Calu3 (cell line): ENCODE results near the gene STK11. TPM values are rescaled to one million over a fixed set of nuclear protein-coding genes. Genes with fewer than 3 reads are reported as not detected.

Experiments
- BruUV-seq: library from RNA; stranded (reverse); fragments of 400-500 nt; replicated peaks from 2 replicates; lab custom pipeline; 2021; lab: Mats Ljungman, UMichigan
- CTCF ChIA-PET: fragments of 300-600 bp; sonication (Branson Sonifier 250); formaldehyde crosslinking; loops from one replicate; lab custom pipeline; 2022; ENCODE audit warnings: antibody characterized with exemption; lab: Charles Lee
- DNase-seq: peaks from one replicate; pipeline ENCODE4 v3.0.0; 2022
- H3K27ac Mint-ChIP-seq: one replicate; pipeline ENCODE4 v1.8.0; 2022; ENCODE audit warnings: mixed read lengths; ENCODE audit not compliant: unreplicated experiment
- H3K27me3 Mint-ChIP-seq: one replicate; pipeline ENCODE4 v1.8.0; 2022; ENCODE audit warnings: mixed read lengths; ENCODE audit not compliant: unreplicated experiment
- H3K36me3 Mint-ChIP-seq: one replicate; pipeline ENCODE4 v1.8.0; 2022; ENCODE audit warnings: mild to moderate bottlenecking, moderate library complexity, mixed read lengths; ENCODE audit not compliant: insufficient read depth, unreplicated experiment
- H3K4me1 Mint-ChIP-seq: one replicate; pipeline ENCODE4 v1.8.0; 2022; ENCODE audit warnings: mild to moderate bottlenecking, low read depth, mixed read lengths; ENCODE audit not compliant: unreplicated experiment
- H3K4me3 Mint-ChIP-seq: one replicate; pipeline ENCODE4 v1.8.0; 2022; ENCODE audit warnings: mild to moderate bottlenecking, low read depth, moderate library complexity, mixed read lengths; ENCODE audit not compliant: unreplicated experiment
- H3K9me3 Mint-ChIP-seq: one replicate; pipeline ENCODE4 v1.8.0; 2022; ENCODE audit warnings: low read depth, mixed read lengths; ENCODE audit not compliant: unreplicated experiment
- CTCF ChIP-seq: fragments of 200-600 bp; IDR thresholded peaks from one replicate; pipeline ENCODE4 v1.8.0; 2022; ENCODE audit warnings: antibody characterized with exemption; ENCODE audit not compliant: unreplicated experiment
- intact Hi-C: fragments of 100-400 bp; cut with micrococcal nuclease; formaldehyde crosslinking; loops from one replicate; pipeline ENCODE4 v1.10.0; 2022; ENCODE audit not compliant: unreplicated experiment
- total RNA-seq: library from RNA; stranded (reverse); gene quantifications from 2 replicates; pipeline ENCODE4 v1.2.3, GENCODE V29; 2022

Gene STK11
- total RNA-seq, 1 experiment from 2014 or later, result 58.3 TPM

GRCh38 chr19:1275260-1275975 lies 69.8 kb downstream of the STK11 start, which contains the start of gene FAM174C:
Gene FAM174C, plus strand, starts transcription at chr19:1275530. Its CDS starts 20 bp downstream, at chr19:1275550.
- TF ChIP-seq CTCF, result no peak
- Mint-ChIP-seq H3K27me3 (no peaks in the 10 kb centered on the region), H3K36me3 (peaks cover 73% of the 10 kb centered on the region), H3K9me3 (no peaks in the 10 kb centered on the region), H3K27ac (peak within 1 kb of the TSS; percentile 65), H3K4me3 (peak within 1 kb of the TSS; percentile 73), H3K4me1 (peaks cover 12% of the 10 kb centered on the region)
- intact Hi-C loops, result no loop called here
- DNase-seq, result peak; percentile 90
- CTCF ChIA-PET, result interaction anchor here (0.6 to 1.0 kb wide), 2 partner anchors 16 to 31 kb away, joined by 5 to 9 read pairs; no protein-coding TSS in a partner anchor
- no TSS peak for BruUV-seq

GRCh38 chr19:1275976-1276627 lies 70.5 kb downstream of the STK11 start:
- H3K9me3 Mint-ChIP-seq, result no peaks in the 10 kb centered on the region
- H3K27ac Mint-ChIP-seq, result peak overlapping the region; percentile 65
- BruUV-seq, result TSS peak; percentile 11
- H3K4me3 Mint-ChIP-seq, result peak overlapping the region; percentile 73
- no peaks in the 10 kb centered on the region for H3K27me3 Mint-ChIP-seq
- peaks cover 5% of the 10 kb centered on the region for H3K4me1 Mint-ChIP-seq
- peaks cover 66% of the 10 kb centered on the region for H3K36me3 Mint-ChIP-seq
- CTCF ChIA-PET, result no interaction called here
- DNase-seq, result no peak
- intact Hi-C loops, result no loop called here
- no peak for TF ChIP-seq CTCF

- no peak for TF ChIP-seq CTCF
- intact Hi-C loops, result no loop called here
- H3K27ac Mint-ChIP-seq, result peak overlapping the region; percentile 65
- H3K36me3 Mint-ChIP-seq, result peaks cover 61% of the 10 kb centered on the region
- BruUV-seq, result no TSS peak
- peak overlapping the region; percentile 73 for H3K4me3 Mint-ChIP-seq
- H3K9me3 Mint-ChIP-seq, result no peaks in the 10 kb centered on the region
- CTCF ChIA-PET, result no interaction called here
- no peaks in the 10 kb centered on the region for H3K27me3 Mint-ChIP-seq
- H3K4me1 Mint-ChIP-seq, result no peaks in the 10 kb centered on the region
- DNase-seq, result no peak
Measured at GRCh38 chr19:1276628-1277022, 71.0 kb downstream of the STK11 start.

GRCh38 chr19:1277061-1277460 lies 71.5 kb downstream of the STK11 start:
- CTCF ChIA-PET, result interaction anchor here (0.6 kb wide), 1 partner anchor 24 kb away, joined by 4 read pairs; no protein-coding TSS in a partner anchor
- intact Hi-C loops, result no loop called here
- no peaks in the 10 kb centered on the region for H3K4me1 Mint-ChIP-seq

More at GRCh38 chr19:1277061-1277460, 71.5 kb downstream of the STK11 start:
- H3K4me3 Mint-ChIP-seq, result peak overlapping the region; percentile 73
- H3K9me3 Mint-ChIP-seq, result no peaks in the 10 kb centered on the region
- H3K36me3 Mint-ChIP-seq, result peaks cover 58% of the 10 kb centered on the region
- DNase-seq, result no peak
- H3K27ac Mint-ChIP-seq, result peak overlapping the region; percentile 65
- no peaks in the 10 kb centered on the region for H3K27me3 Mint-ChIP-seq
- no peak for TF ChIP-seq CTCF
- no TSS peak for BruUV-seq

Other genes with a start within 250 kb of the STK11 start
- 43.3 TPM in 2 replicates for gene WDR18, start 221.4 kb upstream of the STK11 start, total RNA-seq
- gene GRIN3B, start 205.4 kb upstream of the STK11 start, total RNA-seq, result not detected in 2 replicates
- gene TMEM259, start 184.7 kb upstream of the STK11 start, total RNA-seq, result 129 and 142 TPM in 2 replicates
- not detected in 2 replicates for gene RNU6-2, start 184.3 kb upstream of the STK11 start, total RNA-seq
- gene CNN2, start 179.2 kb upstream of the STK11 start, total RNA-seq, result 135 and 151 TPM in 2 replicates
- gene ABCA7, start 165.7 kb upstream of the STK11 start, total RNA-seq, result 22.7 and 24.3 TPM in 2 replicates
- gene ARHGAP45, start 138.6 kb upstream of the STK11 start, total RNA-seq, result 10.4 and 12.0 TPM in 2 replicates
- 141 and 144 TPM in 2 replicates for gene POLR2E, start 110.4 kb upstream of the STK11 start, total RNA-seq
- 246 and 251 TPM in 2 replicates for gene GPX4, start 101.8 kb upstream of the STK11 start, total RNA-seq
- 84.9 and 97.8 TPM in 2 replicates for gene SBNO2, start 31.5 kb upstream of the STK11 start, total RNA-seq
- gene CBARP, start 32.2 kb downstream of the STK11 start, total RNA-seq, result 4.2 and 5.7 TPM in 2 replicates
- gene ATP5F1D, start 36.0 kb downstream of the STK11 start, total RNA-seq, result 86.6 and 91.8 TPM in 2 replicates
- 61.8 and 72.4 TPM in 2 replicates for gene MIDN, start 42.8 kb downstream of the STK11 start, total RNA-seq
- 102 and 112 TPM in 2 replicates for gene CIRBP, start 63.6 kb downstream of the STK11 start, total RNA-seq
- gene FAM174C, start 69.8 kb downstream of the STK11 start, total RNA-seq, result 32.9 and 34.4 TPM in 2 replicates
- 0.90 and 0.95 TPM in 2 replicates for gene EFNA2, start 80.1 kb downstream of the STK11 start, total RNA-seq
- 60.3 and 67.9 TPM in 2 replicates for gene NDUFS7, start 178.1 kb downstream of the STK11 start, total RNA-seq
- 14.3 and 19.4 TPM in 2 replicates for gene GAMT, start 195.8 kb downstream of the STK11 start, total RNA-seq
- 148 and 151 TPM in 2 replicates for gene DAZAP1, start 201.8 kb downstream of the STK11 start, total RNA-seq
- gene RPS15, start 232.6 kb downstream of the STK11 start, total RNA-seq, result 628 and 642 TPM in 2 replicates
- 0.12 and 0.44 TPM in 2 replicates for gene APC2, start 244.3 kb downstream of the STK11 start, total RNA-seq